Endometrium (tissue), 2 donors: ENCODE results near the gene SSBP2.

Experiments
- FAIRE-seq: peaks from 2 replicates; lab custom pipeline; 2012; peaks lifted over from hg19 to GRCh38; lab: Jason Lieb, UNC
- donor health status: control.
- donor health status: control.

The SSBP2 gene

DNA sequence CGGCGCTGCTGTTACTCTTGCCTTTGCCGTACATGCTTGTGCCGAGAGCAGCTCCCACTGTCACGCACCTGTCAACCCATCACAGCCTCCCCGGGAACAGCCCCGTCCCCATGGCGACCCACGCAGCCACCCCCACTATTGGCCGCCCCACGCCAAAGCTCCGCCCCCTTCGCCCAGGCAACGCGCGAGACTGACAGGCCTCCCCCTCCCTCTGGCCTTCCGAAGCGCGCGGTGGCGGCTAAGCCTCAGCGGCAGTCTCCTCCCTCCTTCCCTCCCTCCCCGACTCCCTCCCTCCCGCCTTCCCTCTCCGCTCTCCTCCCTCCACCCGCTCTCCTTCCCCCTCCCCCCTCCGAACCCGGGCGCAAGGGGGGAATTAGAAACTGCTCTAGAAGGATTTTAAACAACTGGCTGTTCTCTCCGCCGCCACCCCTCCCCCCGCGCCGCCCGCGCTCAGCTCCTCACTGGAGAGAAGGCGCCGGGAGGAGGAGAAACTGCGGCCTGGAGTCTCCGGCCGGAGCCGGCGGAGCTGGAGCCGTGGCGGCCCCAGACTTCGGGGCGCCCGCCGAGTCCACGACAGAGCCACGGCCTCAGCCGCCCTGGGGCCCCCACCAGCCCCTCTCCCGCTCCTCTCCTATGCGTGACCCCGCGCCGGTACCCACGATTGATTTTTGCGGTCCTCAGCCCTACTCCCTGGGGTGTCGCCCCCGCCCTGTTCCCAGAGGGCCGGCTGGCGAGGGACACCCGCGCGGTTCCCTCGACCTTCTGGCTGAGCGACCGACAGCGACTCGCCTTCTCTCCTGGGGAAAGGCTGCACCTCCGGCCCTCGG is at the start of gene SSBP2:
Gene SSBP2 (minus strand): TSS at position 89 of the 827 bp plus-strand sequence. CDS start 55 bp downstream, at position 34.
- no peak for FAIRE-seq

DNA sequence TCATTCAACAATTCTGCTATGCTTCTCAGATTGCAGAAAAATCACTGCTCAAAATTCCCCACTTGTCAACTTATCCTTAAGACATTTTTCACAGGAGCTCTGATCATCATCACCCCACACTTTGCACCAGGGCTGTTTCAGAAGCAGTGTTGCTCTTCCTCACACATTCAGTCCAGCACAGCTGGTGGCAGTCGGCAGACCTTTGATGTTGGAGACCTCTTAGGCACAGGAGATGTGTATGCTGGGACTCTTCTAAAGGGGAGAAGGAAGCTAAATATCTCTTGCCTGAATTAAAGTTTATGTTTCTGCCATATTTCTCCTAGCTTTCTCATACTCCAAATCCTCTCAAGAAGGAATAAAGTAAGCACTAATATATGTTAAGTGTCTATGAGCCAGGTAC is 44.8 kb upstream of the SSBP2 start:
- FAIRE-seq = no peak

DNA sequence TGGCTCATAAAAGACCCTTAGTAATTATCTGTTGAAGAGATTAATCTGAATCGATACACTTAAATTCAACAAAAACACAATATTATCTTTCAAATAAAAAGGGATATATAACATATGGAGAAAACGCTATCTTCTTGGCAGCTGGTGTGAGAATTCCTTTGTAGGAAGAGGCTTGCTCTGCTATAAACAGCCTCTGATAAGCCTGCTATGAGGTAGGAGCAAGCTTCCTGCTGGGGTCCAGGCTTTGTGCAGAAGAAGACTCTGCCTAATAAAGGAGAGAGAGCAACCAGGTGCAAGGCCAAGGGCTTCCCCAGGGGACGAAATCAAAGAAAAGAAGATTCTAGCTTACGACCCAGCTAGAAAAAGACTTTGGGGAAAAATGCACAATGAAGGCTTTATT is 43.3 kb upstream of the SSBP2 start:
- no peak for FAIRE-seq

DNA sequence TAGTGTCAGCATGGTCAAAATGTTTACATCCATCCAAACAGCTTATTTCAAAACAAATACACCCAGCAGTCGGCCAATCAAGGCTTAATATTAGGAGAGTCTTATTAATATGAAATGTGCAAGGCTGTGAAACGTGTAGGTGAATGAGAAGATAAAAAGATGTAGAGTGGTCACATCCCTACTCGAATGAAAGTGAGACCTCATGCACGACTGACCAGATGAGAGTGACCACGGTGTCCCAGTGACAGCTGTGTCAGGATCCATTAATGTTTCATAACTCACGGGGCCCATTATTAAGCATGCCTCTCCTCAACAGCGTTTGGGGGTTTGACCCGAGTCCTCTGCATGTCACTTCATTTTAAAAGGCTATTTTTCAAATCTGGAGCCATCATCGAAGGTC is 39.4 kb upstream of the SSBP2 start:
- no peak for FAIRE-seq

DNA sequence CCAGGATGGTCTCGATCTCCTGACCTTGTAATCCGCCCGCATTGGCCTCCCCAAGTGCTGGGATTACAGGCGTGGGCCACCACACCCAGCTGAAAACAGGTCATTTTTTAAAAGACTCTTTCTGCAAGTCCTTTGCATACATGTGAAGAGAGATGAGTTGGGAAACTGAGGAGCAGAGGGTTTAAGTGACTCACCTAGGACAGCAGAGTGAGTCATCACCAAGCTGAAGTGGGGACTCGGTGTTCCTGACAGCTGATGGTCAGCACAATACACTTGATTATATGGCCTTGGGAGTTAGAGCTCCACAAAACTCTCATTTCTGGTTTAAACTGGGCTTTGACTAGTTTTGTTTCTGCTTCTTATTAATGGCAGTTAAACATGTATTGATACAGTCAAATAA is 38.1 kb upstream of the SSBP2 start:
- FAIRE-seq = no peak

DNA sequence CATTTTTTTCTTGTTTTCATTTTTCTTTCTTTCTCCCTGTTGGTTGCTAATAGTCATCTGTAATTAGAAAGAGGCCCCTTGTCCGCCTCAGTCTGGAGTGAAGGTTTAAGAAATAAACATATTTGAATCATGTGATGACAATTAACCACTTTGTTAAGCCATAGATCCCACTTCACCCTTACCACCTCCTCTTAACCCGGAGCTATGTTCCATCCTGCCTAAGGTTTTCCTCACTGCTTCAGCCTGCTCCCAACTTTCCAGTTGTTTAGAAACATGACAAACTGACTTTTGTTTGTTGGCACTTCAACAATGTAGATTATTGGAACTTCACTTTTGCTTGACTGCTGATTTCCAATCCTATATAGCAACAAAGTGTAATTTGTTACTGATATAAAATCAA is 37.4 kb upstream of the SSBP2 start:
- no peak for FAIRE-seq

DNA sequence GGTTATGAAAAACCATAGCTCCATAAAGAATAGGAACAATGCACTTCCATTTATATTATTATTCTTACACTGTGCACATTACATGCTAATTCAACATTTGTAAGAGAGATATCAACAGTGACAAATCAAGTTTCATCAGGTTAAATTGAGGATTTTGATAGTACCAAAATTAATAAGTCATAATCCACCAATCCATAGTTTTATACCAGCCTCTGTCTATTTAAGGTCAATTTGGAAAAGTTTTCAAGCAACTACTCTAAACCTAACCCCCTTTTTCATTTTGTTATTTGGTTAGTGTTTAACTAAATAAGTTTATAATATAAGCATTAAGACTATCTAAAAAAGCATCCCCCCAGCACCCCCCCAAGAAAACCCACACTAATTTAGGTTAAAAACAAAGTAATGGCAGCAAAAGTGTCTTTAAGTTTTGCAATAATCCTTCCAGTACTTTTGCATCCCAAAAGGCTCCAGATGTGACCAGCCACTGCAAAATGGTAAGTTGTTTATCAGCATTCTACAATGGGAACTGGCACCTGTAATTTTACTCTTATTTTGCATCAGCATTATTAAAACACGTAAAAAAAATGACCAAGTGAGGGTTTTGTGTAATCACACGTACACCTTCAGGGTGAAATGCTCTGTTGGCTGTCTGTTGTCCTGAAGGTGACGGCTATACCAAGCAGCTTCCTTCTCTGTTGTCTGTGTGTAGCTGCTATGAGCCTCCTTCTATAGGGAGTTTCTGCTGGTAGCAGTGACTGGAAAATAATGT is 36.8 kb upstream of the SSBP2 start:
- FAIRE-seq = peak; percentile 80

DNA sequence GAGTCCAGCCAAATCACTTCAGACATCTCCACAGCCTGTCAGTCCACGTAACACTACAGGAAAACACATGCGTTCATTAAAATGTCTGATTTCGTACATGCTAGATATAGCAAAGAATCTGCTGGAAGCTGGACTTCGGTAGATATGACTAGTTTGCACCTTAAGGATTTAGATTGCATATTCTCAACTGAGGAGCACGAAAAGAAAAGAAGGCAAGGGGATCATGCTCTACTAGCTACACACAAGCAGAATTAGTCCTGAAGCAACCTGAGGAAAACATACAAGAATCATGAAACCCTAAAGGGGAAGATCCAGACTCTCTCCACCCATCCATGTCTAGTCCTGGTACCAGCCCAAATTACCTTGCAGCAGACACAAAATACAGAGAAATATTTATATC is 36.1 kb upstream of the SSBP2 start:
- FAIRE-seq = no peak

DNA sequence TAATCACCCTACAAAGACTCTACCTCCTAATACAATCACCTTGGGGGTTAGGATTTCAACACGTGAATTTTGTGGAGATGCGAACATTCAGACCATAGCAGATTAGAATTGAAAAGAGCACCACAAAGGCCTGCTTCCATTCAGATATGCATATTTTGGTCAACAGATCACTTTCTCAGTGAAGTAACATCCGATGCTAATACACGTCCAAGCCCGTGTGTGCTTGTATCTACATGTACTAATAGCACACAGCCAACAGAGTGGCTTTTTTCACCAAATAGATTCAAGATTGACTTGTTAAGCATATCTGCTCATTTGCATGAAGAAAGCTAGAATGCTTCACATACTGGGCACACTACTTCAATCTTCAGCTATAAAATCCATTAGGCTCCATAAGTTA is 35.6 kb upstream of the SSBP2 start:
- no peak for FAIRE-seq

DNA sequence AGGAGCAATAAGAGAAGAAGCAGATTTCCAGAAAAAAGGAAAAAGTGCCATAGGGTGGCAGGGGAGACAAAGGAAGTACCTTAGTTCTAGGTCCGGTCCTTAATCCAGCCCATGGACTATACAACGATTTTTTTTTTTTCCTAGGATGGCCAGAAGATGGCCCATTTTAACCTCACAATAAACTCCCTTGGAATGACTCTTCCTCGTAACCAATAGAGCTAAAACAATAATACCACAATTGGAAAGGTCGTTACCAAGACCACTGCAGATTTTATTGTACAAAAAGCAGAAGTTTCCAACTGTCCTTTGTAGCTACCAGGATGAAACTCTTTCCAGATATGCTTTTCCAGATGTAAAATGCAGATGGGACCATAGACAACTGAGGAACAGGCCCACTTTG is 34.4 kb upstream of the SSBP2 start:
- no peak for FAIRE-seq

DNA sequence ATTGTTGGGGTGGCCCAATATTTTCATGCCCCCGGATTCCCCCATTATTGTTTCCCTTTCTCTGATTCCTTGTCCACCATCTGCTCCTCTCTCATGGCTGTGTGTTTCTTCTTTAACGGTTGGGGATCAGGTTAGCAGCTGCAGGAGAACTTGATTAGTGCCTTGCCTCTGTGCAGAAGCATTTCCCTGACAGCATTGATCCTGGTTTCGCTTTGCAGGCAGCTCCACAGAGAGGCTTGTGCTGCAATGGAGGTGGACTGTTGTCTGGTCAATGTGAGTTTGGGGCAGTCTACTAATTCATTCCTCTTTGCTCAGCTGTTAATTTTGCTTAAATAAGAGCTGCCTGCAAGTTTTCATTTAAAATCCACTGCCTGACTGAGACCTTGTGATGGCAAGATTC is 32.5 kb upstream of the SSBP2 start:
- FAIRE-seq = no peak

DNA sequence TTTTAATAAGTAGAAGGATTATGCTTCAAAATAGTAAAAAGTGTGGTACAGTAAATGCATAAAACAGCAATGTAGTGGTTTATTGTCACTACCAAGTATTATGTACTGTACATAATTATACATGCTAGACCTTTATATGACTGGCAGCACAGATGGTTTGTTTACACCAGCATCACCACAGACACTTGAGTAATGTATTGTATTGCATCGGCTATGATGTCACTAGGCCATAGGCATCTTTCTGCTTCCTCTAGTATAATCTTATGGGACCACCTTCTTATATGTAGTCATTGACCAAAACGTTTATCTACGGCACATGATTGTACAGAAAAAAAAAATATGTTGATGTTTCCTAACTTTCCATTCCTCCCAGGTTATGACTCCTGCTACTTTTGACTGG is 31.9 kb upstream of the SSBP2 start:
- FAIRE-seq = no peak

DNA sequence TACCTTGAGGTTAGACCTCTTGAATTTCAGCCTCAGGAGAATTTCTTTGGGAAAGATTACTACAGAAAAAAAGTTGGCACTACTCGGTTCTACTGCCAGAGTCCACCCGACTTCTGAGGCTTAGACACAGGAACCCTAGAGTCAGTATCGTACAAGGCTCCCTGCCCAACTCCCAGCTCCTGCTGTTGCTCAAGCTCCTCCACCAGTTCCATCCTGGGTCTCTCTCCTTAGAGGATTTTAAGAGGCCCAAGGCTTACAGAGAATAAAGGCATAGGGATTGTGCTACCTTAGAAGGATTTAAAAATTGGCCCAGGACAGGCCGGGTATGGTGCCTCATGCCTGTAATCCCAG is 29.0 kb upstream of the SSBP2 start:
- FAIRE-seq = no peak

DNA sequence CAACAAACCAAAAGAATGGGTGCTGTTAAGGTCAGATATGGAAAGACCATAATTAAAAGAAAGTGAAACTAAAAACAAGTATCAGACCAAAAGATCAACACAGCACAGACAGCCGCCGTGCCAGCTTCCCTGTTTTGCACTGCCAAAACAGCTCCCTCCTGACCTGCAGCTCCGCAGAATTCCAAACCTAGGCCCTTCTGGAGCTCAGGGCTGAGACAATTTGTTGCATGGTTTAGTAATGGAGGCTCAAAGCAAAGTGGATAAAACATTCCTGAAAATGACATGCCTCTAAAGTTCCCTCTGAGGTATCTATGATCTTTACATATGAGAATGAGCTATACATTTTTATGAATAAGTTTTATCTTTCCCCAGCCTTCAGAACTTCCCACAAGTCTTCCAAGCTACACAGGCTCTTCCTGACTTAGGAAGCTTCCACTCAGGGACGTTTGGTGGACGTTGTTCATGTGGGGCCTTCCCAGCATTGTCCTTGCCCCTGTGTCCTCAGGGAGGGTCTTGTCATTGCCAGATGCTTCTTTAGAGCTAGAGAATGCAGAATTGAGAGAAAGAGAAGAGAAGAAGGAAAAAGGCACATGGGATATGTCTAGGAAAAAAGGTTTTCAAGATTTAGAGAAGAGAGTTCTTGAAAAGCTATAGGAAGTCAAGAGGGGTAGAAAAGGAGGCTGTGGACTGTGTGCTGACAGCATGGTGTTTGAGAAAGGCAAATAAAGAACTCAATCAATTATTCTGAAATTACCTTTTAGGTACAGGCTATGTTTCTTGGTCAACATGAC is 28.4 kb upstream of the SSBP2 start:
- no peak for FAIRE-seq

DNA sequence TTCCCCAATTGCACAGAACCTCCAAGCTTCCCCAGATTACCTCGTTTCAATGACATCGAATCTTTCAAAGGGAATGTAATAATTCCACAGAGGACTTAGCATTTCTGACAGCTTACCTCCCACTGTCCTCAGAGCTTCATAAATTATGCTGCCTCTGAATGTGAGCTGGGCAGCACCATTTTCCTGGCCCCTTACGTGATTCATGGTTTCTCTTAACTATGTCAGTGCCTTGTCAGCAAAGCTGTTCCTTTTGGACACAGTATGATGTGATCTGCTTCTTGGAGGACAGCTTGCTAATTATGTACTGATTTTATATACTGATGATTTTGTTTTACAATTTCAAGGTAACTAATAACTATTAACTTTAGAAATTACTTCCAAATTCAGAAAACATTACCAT is 27.7 kb upstream of the SSBP2 start:
- no peak for FAIRE-seq

DNA sequence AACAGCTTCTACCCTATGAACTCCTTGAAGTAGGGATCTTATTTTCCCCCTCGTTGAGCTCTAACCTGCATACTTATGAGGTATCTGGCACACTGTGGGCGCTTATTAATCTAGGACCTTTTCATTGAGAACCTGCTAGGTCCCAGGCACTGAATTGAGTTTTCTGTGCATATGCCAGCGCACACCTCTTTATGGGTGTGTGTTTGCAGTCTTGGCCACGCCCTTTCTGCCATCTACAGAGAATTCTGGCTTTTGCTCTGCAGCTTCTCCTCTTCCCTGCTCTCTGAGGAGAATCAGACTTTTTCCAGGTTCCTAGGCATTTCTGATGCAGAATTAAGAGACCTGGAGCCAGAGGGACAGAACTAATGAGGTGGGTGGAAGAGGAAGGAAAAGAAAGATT is 25.4 kb upstream of the SSBP2 start:
- no peak for FAIRE-seq

DNA sequence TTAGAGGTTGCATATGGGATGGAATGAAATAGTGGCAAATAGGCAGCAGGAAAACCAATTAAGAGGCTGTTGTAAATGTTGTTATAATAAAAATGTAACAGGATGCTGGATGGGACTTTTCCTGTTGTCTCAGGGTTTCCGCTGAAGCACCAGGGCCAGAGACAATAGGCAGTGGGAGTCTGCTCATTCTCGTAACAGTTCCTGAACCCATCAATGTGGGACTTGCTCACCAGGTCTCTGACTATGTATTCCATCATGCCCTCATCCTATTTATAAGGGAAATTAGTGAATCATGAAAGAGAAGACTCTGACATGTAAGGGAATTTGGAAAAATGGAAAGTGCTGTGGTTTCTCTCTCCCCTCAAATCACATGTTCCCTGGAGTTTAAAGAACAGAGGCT is 23.5 kb upstream of the SSBP2 start:
- FAIRE-seq = no peak

DNA sequence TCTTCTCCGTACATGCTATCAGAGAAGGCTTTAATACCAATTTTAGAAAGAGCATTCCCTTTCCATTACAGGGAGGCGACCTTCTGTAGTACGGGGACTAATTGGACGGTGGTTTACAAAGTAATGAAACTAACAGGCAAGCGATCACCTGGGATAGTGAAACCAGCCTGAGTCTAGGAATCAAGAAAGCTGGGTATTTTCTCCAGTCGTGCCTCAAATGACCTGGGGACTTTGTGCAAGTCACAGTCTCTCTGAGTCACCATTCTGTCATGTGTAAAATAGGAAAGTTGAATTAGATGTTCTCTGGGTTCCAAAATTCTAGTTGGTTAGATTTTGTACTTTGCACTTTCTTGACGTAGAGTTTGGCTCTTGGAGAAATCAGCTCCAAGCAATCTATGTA is 22.7 kb upstream of the SSBP2 start:
- FAIRE-seq = no peak

DNA sequence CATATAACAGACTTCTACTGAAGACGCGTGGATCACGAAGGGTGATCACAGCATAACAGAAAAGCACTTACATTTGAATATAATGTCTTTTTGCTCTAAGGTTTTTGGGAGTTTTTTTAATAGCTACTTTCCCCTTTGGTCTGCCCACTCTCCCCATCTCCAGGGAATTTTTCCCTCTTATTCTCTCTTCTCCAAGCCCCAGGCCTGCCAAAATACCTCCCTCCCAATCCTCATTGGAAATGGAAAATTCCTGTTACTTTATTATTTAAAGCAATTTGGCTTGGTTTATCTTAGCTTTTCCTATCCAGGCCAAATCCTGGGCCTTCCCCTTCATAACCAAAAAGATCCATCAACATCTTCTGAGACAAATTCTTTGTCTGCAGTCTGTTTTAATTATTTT is 22.3 kb upstream of the SSBP2 start:
- no peak for FAIRE-seq

DNA sequence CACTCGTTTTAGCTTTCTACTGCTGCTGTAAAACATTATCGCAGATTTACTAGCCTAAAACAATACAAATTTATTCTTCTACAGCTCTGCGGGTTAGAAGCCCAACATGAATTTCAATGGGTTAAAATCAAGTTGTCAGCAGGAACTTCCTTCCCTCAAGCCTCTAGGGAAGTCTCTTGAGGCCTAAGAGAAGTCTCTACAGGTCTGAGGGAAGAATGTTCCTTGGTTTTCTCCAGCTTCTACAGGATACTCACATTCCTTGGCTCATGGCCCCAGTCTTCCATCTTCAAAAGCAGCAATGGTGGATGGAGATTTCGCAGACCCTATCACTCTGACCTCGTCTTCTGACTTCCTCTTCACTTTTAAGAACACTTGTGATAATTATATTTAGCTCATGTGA is 21.6 kb upstream of the SSBP2 start:
- no peak for FAIRE-seq

DNA sequence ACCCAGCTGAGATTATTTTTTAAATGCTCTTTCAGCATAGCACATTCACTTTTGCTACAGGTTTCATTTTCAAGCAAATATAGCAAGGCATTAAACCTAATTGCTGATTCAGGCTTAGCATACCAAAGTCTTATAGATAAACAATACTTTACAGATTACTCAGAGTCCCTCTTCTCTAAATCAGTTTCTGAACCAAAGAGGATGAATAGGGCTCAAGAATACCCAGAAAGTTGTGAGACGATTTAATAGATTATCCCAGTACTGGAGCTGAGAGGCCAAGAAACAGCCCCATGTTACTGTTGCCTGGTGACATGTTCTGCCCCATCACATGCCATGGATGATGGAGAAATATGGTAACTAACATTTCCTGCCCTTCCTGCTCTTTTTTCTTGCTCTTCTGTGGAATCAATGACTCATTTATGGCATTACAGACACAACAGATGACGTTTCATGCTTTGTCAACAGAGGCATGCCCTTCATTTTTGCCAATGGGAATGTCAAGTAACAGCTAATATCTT is 18.1 kb upstream of the SSBP2 start:
- FAIRE-seq = no peak

DNA sequence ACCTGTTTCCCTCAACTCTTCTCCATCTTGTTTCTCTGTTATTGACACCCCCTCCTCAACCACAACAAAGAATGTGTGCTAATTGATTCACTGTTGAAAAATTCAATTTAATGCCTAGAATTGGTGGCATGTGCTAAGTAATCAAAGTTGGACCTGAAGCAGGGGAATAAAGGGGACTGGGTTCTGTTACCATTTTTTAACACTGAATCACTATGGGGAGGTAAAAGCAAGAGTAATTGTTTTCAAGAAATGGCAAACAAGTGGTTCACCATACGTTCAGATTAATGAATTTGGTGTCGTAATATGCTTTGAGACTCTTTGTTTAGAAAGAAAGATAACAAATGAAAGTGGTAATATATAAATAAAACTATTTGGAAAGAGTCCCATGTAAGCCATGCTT is 17.0 kb upstream of the SSBP2 start:
- FAIRE-seq = no peak

DNA sequence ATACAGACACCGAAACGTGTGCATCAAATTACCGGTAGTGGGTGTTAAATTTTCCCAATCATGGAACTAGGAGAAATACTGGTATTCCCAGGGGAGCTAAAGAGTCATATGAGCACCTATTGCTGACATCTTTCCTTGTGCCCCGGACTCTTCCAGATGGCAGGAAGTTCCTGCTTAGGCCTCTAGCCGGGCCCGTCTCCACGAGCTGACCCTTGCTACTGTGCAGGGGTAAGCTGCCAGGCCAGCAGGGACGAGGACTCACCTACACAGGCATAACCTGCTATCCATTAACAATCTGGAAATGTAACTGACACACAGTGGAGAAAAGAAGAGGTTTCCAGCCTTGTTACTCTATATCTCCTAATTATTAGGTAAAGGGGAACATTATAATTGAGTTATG is 16.2 kb upstream of the SSBP2 start:
- no peak for FAIRE-seq
